Globus pallidus (tissue), 1 donor: ENCODE measurements around the gene AUNIP.

ENCODE experiments used
- DNase-seq: peaks from one replicate; pipeline ENCODE4 v3.0.0-alpha.2; 2015; ENCODE audit warnings: low spot score

Gene AUNIP

DNA sequence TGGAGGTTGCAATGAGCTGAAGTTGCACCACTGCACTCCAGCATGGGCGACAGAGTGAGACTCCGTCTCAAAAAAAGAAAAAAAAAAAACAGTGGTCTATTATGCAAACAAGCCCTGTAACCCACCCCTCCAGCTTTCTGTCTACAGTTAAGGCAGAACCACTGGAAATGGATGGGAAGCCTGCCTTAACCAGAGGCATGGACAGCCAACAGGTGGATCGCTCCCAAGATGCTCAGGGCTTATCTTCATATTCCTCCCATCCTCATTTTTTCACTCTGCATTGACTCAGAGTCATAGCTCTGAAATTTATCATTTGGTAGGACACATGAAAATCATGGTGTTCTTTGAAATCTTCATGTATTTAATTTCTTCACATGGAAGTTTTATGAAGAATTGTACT lies 30.8 kb downstream of the AUNIP start:
- no peak for DNase-seq

DNA sequence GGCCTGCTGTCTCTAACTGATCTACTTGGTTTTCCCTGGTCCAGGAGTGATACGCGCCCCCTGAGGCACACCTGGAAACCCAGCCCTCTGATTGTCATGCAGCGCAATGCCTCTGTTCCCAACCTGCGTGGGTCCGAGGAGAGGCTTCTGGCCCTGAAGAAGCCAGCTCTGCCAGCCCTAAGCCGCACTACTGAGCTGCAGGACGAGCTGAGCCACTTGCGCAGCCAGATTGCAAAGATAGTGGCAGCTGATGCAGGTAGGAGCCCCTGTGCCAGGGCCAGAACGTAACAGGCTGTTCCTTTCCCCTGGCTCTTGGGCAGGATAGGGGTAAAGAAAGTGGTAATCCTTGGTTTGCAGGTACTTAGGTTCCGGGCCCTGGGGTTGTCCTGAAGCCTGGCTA lies 32.7 kb downstream of the AUNIP start:
- DNase-seq = no peak

DNA sequence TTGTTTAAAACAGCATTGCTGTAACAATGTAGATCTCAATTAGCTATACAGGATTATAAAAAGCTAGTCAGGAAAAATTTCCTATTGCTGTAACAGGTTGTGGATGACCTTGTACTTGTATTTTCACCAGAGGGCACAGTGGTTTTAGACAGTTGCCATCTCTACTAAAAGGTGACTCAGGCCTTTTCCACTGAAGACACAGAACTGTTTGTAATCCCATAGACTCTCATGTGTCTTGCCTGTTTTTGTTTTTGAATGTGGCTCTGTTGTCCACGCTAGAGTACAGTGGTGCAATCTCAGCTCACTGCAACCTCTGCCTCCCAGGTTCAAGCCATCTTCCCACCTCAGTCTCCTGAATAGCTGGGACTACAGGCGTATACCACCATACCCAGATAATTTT lies 33.7 kb downstream of the AUNIP start:
- no peak for DNase-seq

DNA sequence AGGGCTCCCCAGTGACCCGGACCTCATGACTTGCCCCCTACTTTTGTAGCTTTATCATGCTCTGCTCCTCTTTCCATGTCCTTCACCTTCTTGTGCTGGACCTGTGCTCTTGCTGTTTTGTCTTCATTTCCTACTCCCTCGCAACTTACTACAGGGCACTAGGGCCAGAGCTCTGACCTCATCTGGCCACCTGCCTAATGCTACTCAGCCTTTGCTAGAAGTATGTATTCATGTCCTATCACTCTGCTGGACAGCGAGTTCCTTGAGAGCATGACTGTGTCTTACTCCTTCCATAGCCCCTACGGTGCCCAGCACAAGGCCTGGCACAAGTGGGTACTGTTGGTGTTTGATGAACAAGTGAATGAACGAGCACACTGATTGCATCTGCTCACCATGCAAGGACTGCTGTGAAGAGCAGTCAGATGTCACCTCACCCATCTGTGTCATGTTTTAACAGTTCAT lies 37.6 kb downstream of the AUNIP start:
- DNase-seq = no peak

DNA sequence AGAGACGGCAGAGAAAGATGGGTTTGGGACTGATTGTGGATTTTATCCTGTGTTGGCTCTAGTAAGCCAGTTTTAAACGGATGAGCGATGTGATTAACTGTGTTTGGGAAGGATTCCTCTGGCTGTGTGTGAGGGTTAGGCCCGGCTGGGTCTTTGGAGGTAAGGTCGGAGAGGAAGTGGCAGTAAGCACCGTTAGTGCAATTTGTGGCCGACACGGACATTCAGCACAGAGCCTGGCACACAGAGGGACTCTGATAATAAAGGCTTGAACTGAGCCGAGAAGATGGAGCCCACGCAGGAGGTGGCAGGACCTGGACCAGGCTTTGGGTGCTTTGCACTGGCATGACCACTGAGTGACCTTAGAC lies 38.2 kb downstream of the AUNIP start:
- no peak for DNase-seq

DNA sequence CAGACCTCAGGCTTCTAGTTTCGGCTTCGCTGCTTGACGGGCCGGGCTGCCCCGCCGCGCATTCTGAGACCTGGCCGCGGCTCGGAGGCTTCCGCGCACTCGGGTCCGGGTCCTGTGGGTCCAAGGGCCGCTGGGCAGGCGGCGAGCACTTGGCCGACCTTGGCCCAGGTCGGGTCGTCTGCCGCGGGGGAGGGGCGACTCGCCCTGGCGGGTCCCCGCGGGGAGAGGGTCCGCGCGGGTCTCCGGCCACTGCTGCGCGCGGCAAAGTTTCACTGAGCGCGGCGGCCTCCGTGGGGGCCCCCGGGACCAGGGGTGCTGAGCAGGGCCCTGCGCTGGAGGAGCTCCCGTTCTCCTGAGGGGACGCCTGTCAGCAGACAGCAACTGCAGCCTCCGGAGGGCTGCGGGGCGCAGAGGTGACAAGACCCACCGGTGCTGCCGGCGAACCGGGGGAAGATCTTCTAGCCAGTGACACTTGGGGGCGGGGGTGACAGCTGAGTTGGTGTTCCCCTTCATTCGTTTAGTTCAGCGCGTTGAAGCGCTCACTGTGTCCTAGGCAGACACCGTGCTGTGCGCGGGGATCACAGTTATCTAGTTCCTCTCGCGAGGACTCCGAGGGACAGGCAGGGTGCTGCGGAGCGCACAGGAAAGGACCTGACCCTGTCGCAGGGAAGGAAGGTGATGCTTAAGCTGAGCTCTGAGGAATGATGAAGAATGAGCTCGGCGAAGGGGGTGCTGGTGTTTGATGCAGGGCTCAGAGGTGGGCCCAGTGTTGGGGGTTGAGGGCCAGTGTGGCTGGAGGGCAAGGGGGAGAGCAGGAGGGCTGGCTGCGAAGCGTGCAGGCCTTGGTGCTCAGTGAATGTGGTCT lies 38.8 kb downstream of the AUNIP start:
- no peak for DNase-seq

DNA sequence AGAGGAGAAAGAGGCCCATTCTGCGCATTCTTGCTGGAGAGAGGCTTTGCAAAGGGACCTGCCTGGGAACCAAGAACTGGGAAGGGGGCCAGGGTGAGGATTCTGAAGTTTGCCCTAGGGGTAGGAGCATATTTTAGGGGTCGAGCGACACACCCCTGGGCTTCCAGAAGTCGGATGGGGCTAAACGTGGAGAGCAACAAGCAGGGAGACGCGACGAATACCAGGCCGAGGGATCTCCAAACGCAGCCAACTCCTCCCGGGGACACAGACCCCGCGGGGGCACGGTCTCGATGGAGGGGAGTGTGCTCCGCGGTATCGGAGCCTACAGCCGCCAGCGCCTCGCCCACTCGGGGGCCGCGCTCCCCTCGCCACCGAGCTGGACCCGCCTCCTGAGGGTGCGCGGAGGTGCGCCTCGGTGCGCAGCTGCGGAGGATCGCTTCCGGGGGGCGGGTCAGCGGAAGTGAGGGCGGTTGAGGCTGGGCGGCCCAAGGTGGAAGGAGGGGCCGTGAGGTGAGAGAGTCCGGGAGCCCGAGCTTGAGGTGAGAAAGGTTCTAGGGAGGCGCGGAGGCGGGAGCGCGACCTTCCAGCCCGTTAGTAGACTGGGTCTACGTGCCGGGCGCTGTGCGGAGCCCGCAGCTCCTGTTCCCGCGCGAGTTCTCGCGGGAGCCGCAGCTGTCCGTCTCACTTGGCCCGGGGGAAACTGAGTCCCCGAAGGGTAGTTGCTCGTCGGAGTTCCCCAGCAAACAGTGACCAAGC lies 39.6 kb downstream of the AUNIP start, which contains the start of gene MTFR1L:
MTFR1L (plus strand) TSS at position 464 of the 756 bp plus-strand sequence. CDS start 3,151 bp downstream, outside the sequence.
- DNase-seq = peak; percentile 80

DNA sequence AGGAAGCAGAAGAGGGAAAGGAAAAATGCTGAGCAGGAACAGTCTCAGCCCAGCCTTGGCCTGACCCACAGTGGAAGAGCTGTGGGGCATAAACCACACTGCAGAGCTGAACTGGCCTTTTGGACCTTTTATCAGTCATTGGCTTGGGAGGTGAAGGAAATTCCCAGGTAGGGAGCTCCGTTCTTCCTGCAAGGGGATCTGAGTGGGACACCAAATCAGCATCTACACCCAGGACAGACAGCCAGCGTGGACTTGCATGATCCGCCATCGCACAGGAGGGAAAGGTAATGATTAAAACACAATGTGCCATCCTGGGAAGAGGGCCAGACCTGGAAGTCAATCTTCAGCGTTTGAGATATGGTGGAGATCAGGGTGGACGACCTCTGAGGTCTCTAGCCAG lies 40.7 kb downstream of the AUNIP start:
- no peak for DNase-seq

DNA sequence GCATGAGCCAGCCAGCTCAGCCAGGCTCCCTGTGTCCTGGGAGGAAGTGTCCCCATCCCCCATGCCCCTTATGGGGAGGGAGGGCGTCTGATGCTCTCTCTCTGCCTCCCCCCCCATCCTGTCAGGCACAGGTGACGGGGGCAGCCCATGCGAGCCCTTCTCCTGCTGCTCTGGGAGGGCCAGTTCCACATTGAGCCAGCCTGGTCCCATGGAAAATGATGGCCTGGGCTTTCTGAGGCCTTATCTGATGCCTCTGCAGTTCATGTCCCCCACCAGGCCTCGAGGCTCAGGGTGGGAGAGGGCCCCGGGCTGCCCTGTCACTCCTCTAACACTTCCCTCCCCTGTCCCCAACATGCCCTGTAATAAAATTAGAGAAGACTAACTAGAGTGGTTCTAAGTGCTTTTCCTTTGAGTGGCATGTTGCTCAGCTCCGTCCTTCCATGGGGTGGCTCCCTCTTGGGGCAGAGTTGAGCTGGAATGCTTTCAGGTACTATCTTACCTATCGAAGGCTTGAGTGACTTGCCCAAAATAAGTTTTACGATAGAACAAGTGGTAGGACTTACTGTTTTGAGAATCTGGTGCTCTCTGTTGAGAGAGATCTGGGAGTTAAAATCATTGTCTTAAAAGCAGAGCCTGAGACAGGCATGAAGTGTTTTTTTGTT lies 41.3 kb downstream of the AUNIP start:
- no peak for DNase-seq

DNA sequence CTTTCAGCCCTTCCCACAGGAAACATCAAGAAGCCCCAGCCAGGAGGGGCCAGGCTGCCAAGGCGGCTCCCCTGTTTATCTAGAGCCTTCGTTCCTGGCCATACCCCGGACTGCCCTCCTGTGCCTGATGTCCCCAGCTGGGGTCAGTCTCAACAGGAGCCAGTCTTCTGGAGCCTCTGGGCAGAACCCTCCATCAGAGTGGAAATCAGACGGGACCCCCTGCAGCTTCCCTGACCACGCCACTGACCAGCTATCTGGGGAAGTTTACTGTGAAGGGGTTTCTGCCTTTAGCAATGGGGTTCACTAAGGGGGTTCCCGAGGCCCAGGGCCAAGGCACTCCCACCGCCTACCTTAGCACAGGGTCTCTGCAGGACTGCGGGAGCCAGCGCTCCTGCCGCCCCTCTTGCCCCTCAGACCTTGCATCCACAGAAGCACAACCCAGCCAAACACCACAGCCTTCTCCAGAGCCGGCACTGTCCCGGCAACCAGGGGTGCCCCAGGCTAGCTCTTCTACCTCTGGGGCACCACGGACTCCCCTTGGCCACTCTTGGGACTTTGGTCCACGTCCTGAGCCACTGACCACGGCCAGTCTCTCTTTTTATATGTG lies 43.0 kb downstream of the AUNIP start:
- no peak for DNase-seq

DNA sequence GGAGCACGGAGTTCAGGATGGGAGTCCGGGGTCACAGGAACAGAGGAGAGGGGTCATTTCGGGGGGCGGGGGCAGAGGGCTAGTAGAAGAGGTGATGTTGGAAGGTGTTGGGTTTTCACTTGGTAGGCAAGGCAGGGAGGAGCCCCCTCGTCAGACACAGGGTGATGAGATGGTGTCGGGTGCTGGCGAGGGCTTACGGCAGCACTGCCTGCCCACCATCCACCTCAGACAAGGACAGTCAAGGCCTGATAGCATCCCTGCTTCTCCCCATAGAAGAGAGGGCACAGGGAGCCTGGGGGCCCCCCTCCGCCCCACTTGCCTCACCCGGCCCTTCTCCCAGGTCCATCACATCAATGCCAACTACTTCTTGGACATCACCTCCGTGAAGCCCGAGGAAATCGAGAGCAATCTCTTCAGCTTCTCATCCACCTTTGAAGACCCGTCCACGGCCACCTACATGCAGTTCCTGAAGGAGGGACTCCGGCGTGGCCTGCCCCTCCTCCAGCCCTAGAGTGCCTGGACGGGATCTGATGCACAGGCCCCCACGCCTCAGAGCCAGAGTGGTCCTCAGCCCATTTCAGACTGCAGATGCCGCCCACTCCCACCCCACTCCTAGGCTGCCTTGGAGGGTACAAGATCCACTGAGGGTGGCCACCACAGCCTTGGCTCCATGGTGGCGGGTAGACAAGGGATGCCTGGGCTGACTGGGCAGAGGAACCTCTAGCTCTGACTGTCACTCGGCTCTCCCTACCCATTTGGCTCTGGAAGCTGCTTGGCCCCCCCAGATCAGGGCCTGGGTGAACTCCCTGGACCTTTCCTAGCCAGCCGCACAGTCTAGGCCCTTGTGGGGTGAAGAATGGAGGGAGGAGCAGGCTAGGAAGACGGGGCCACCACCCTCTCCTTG lies 43.8 kb downstream of the AUNIP start:
- no peak for DNase-seq

DNA sequence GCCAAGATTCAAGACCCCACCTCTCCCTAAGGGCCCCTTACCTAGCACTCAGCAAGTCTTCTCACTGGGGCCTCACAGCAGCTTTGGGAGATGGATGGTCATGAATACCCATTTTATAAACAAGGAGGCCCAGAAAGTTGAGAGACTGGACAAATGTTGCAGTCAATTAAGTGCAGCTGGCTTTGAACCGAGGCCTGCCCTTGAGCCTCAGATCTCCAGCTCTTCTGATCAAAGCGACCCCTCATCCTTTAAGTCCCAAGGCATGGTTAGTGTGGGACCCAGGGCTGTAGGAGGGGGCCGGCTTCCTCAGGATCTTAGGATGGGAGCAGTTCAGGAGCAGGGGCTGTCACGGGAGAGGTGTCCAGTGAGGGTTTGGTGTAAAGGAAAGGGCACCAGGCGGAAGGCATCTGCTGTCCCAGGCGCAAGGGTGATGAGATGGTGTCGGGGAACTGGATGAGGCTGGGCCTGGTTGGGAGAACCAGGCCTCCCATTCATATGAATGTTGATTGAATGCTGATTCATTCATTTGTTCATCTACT lies 44.6 kb downstream of the AUNIP start:
- no peak for DNase-seq

DNA sequence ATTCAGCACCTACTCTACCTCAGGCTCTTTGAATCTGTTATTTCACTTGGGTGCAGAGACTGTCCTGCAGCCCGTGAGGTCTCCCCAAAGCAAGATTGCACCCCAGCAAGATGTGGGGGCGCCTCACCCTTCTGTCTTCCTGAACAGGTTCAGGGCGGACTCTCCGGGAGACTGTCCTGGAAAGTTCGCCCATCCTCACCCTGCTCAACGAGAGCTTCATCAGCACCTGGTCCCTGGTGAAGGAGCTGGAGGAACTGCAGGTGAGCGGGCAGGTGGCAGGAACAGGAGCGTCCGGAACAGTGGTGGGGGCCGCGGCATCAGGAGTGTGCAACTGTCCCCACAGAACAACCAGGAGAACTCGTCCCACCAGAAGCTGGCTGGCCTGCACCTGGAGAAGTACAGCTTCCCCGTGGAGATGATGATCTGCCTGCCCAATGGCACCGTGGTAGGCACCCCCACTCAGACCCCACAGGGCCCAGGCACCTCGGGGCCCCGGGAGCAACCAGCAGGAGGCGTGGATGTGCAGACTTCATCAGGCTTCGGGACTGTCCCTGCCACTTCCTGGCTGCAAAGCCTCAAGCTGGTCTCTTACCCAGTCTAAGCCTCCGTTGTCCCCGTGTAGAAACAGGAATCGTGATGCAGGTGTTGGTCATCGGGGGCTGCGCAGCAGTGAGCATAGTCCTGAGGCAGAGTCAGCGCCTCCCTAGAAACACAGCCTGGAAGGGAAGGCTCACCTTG lies 45.4 kb downstream of the AUNIP start:
- no peak for DNase-seq

DNA sequence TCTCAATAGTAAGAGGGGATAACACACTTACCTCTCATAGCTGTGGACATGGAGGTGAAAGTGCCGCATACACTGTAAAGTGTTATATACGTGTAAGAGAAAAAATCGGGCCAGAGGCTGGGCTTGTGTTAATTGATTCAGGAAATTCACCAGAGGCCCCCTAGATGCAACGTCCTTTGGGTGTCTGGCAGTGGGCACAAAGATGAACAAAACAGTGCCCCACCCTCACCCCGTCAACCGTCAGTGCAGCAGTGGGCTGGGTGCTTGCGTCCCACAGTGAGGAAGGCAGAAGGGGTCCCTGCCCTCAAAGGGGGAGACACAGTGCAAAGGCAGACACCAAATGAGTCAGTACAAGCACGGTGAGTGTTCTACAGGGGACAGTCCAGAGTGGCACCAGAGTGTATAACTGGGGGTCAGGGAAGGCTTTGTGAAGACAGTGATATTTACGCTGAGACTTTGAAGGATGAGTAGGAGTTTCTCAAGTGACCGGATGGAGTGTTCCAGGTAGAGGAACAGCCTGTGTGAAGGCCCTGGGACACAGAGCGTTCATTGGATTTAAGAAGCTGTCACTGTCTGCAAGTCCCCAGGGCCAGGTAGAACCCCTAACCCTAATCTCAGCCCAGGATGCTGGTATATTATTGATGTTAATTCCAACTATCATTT lies 46.1 kb downstream of the AUNIP start:
- no peak for DNase-seq

DNA sequence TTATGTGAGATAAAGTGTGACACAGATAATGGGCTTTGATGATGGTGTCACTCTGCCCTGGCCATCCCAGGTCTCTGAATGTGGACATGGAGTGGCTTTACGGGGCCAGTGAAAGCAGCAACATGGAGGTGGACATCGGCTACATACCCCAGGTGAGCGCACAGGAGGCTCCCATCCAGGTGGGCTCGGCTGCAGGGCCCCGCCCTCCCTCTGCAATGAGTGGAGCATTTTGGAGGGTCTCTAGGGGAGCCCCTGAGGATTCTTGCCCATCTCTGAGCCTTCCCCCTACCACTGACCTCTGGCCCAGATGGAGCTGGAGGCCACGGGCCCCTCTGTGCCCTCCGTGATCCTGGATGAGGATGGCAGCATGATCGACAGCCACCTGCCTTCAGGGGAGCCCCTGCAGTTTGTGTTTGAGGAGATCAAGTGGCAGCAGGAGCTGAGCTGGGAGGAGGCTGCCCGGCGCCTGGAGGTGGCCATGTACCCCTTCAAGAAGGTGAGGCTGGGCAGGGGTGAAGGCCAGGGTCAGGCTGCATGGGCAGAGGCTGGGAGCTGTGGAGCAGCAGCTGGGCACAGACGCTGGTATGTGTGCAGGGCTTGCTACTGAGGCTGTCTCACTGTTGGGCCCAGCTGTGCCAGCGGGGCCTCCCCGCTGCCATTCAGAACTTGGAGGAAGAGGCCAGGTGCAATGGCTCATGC lies 47.7 kb downstream of the AUNIP start:
- no peak for DNase-seq

DNA sequence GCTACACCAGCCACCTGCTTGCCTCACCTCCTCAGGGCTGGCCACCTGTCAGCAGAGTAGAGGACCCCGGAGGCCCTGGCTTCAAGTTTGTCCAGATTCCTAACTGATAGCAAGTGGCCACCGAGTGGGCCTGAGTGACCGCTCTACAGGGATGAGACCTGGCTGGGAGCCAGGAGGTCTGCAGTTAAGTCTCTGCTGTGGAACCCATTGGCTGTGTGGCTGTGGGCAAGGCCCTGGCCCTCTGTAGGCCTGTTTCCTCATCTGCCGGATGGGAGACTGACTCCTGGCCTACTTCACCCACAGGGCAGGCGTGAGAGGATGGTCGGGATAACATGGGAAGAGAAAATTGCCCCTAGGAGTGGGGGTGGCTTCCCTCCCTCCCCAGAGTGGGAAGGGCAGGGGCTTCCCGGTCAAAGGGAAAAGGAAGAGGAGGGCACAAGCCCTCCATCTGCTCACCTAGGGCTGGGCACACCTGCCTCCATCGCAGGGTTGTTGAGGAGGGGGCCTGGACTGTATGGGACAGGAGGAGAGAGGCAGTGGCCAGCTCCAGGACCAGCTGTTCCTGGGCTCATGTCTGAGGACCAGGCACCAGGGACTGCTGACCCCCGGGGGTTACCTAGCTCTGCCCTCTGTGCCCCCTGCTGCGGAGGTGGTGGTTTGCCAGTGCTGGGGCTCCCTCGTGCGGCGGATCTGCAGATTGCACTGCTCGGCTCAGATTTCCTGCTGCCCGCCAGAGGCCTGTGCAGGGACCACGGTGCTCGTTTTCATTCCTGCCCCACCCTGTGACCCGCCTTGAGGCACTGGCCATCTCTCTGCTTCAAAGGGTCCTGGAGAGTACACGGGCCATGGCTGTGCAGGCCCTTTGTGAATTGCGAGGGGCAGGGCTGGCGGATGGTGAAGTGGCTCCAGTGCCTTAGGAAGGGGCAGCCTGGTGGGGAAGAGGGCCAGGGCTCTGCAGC lies 48.6 kb downstream of the AUNIP start:
- peak; percentile 46 for DNase-seq

DNA sequence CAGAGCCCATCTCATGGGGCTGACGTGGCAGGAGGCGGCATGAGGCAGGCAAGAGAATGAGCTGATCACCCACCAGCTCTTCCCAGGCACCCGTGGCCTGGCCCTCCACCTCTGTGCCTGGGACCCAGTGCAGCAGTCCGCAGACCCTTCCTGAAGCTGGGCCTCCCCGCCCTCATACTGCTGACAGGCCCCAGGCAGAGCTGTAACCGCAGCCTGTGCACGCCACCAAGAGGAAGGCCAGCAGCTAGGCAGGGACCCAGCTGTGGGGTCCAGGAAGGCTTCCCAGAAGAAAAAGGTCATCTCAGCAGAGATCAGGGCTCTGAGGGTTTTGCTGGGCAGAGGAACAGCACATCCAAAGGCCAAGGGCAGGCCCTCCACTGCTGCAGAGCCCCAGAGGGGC lies 49.3 kb downstream of the AUNIP start:
- DNase-seq = no peak
